Measurements from ENCODE around the gene FBXO5. TPM values are rescaled to one million over a fixed set of nuclear protein-coding genes. Genes with fewer than 3 reads are reported as not detected.

Gene FBXO5
- total RNA-seq, 1 donor from 2014 or later: 16.4 TPM

DNA sequence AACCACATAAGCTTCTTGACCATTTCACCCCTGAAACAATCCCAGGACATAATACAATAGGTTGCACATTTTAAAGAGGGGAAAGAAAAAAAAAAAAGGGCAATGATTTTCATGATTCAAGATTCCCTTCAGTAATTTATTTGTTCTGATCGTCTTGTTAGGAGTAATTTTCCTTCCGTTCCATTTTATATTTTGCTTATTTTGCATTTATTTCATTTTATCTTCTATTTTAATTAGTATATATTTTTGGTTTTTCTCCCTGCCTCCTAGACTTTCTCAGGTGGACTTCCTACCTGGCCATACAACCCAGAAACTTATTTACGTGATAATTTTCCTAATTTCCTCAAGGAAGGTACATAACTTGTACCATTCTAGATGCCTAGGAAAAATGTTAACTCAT lies 32.6 kb downstream of the FBXO5 start:
- DNase-seq: no peak

DNA sequence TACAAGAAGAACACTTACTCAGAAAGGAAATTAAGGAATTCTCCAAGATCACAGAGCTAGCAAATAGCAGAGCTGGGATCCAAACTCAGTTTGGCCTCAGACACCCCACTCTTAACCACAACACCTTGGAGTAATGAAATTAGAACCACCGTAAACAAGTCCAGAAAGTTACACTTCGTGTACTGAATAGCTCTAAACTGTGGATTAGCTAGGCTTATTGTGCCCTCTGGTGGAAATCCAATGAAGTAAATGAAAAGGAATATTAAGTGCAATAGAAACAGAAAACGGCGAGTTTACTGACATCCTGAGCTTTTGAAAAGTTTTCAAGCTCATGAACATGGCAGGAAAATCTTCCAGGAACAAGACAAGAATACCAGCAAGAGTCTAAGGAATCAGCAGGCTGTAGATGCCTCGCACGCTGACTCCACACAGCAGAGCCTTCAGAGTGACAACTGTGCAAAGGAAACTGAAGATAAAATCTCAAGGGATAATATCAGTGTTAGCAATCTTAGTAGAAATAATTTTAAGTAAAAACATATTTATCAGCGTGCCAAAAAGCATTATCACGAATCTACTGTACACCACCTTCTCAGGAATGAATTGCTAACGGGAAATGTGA lies 34.6 kb downstream of the FBXO5 start:
- peak; percentile 68 for DNase-seq

DNA sequence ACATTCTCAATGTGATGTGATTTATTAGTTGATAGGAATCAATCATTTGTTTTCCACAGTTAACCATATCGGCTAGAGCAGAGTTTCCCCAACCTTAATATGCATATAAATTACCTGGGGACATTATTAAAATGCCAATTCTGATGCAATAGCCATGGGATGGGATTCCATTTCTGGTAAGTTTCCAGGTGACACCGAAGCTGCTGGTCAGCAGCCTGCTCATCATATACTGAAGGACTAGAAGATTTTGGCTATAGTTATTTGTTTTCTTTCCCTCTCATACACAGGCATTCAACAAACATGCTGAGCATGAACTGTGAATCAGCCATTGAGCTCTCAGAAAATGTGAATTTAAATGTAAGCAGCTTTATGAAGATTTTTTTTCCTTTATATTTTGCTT lies 35.8 kb downstream of the FBXO5 start:
- DNase-seq: no peak

DNA sequence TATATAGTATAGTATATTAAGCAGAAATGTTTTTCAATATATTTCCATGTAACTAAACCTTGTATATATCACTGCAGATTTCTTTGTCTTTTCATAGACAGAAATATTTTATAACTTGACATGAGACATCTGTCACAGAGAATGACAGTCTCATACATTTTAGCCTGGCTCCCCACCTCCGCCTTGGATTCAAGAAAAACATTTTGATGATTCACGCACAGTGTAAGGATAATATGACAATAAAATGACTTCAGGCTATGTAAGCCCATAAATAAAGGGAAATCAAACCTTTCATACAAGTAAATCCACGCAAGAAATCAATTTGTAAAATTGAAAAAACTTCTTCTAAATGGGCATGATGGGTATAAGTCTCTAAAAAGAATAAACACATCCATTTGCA lies 36.4 kb downstream of the FBXO5 start:
- DNase-seq: no peak

DNA sequence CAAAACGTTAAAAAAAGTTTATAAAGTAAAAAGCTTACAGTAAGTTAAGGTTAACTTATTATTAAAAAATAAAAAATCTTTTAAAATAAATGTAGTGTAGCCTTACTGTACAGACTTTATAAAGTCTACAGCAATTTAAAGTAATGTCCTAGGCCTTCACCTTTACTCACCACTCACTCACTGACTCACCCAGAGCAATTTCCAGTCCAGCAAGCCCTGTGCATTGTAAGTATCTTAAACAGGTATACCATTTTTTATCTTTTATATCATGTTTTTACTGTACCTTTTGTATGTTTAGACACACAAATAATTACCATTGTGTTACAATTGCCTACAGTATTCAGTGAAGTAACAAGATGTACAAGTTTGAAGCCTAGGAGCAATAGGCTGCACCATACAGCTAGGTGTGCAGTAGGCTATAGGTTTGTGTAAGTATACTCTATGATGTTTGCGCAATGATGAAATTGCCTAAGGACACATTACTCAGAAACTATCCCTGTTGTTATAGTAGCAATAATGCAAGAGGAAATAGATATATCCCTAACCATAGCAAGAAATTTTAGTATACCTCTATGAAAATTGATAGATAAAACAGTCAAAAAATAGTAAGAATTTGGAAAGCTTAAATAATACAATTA lies 39.5 kb downstream of the FBXO5 start:
- no peak for DNase-seq

DNA sequence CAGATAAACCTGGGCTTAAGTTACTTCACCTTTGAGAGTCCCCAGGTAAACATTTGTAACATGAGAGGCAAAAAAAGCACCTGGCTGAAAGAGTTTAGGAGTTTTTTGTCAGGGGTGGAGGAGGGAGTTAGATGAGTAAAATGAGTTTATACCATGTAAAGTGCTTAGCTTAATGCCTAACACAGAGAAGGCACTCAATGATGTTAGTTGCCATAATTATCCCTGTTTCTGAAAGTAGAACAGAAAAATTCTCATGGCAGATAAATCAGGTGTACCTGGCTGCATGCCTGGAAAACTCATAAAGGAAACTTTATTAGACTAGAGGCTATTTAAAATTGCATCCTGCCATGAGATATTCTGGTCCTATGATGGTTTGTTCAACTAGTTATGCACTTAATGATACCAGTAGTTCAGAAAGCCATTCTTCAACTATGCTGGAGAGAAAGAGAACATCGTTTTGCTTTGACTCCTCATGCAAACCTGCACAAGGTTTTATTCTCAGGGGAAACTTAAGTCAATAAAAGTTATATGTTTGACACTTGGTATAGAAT lies 40.4 kb downstream of the FBXO5 start:
- no peak for DNase-seq

DNA sequence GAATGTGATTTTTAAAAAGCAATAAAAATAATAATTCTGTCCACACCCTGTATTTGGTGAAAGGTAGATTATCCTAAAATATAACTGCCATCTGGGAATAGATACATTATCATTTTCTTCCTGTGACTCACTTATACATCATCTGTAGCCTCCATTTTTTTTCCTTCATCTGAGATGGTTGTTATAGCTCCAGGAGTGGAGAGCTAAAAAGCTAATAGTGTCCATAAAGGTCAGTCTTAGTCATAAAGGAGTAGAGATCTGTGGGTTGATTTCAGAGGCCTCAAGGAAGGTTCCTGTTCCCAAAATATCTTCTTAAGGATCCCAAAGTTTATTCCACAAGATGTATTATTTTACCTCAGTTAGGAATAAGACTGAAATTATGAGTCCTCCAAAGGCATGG lies 41.1 kb downstream of the FBXO5 start:
- no peak for DNase-seq

DNA sequence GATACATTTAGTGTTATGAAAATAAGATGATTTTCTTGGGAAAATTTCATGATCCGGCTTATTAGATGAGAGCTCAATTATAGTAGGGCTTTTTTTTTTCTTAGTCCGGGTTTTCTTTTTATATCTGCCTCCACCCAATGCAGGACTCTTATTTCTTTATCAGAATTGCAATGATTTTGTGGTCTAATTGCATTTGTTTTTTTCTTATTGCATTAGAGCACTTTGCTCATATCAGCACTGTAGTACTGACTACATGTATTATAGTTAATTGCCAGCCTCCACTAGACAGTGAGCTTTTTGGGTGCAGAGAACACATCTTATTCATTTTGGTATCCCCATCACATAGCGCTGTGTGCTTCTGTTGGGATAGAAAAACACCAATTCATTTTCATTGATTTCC lies 50.0 kb downstream of the FBXO5 start:
- DNase-seq: no peak

DNA sequence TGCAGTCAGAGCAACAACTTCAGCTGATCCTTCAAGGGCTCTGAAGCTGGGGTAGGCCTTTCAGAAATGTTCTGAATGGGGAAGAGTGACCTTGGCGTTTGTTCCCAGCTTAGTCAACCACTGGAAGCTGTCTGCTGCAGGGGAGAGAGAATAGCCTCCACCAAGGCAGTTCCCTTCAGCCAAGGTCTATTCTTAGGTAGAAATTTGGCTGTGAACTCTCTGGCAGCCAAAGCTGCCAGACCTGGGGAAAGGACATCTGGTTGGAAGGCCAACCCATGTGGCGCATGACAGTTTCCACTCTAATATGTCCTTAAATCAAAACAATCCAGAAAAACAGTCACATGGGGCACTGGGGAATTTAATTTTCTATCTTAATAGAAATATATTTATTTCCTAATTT lies 60.1 kb downstream of the FBXO5 start:
- no peak for DNase-seq

Small RNA genes lying within 50 kb of the gene (small RNA-seq; reads per million reads assigned to genes)
- not detected for gene AL080276.1 (ENCODE audit: low replicate concordance)

Other genes with a start within 250 kb of the FBXO5 start
- gene VIP, start 232.2 kb downstream of the FBXO5 start, total RNA-seq: 1.8 TPM
- gene MTRF1L, start 19.7 kb upstream of the FBXO5 start, total RNA-seq: 19.8 TPM
- 1.0 TPM for gene RGS17, start 148.2 kb upstream of the FBXO5 start, total RNA-seq

Measured in tongue (tissue), 3 donors.